HG03521 (cell line): ENCODE data around the gene NEK4.

Experiments used
- ATAC-seq: cut with Tn5 transposase; IDR thresholded peaks from one replicate; pipeline ENCODE4 v1.9.1; 2021; ENCODE audit warnings: mild to moderate bottlenecking, moderate library complexity; ENCODE audit not compliant: unreplicated experiment

Gene NEK4

DNA sequence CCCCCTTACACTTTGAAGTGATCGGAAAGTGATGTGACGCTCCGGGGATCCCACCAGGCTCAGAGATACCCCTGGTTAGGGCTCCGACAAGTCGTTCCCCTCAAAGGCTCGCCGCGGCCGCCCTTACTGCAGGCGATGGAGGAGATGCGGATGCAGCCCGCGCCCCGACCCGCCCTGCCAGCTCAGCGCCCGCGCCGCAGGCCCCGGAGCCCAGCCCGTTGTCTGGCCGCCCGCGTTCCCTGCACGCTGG lies 65.4 kb downstream of the NEK4 start:
- no peak for ATAC-seq

GRCh38 chr3:52704611-52705437 lies 65.9 kb downstream of the NEK4 start:
- no peak for ATAC-seq

- no peak for ATAC-seq
Measured at GRCh38 chr3:52703341-52703740, 67.4 kb downstream of the NEK4 start.

GRCh38 chr3:52697632-52697965 lies 73.1 kb downstream of the NEK4 start:
- ATAC-seq, result no peak

DNA sequence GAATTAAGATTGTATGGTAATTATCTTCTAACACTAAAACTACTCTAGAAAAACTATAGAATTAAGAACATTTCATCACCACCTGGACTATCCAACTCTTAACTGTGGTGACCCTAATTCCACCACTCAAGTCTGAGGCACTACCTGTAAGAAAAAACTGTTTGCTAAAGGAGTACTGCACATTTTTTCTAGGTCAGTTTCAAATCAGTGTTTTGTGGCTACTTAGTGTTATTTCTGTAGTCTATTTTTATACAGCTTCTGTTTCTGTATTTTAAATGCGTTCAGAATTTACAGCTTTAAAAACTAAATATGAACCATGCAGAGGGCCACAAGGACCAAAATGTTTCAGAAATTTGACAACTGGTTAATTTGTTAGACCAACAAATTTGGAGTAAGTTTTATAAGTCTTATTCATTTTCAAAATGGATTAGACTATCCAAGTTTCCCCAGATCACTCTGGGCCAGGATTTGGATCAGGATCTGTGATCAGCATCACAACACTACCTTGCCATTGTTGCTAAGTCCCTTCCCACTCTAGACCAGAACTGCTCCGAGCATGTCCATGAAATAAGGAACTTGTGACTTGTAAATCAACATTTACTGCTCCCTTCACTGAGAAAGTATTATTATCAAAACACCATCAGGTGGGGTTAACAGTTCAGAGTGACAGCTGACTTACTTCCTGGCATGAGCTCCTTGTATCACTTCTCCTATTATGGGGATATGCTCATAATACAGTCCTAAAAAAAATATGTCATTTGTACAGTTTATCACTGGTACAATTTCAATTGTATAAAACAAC lies 73.7 kb downstream of the NEK4 start:
- ATAC-seq, result no peak

- ATAC-seq, result no peak
Measured at GRCh38 chr3:52695798-52696671, 74.7 kb downstream of the NEK4 start.

DNA sequence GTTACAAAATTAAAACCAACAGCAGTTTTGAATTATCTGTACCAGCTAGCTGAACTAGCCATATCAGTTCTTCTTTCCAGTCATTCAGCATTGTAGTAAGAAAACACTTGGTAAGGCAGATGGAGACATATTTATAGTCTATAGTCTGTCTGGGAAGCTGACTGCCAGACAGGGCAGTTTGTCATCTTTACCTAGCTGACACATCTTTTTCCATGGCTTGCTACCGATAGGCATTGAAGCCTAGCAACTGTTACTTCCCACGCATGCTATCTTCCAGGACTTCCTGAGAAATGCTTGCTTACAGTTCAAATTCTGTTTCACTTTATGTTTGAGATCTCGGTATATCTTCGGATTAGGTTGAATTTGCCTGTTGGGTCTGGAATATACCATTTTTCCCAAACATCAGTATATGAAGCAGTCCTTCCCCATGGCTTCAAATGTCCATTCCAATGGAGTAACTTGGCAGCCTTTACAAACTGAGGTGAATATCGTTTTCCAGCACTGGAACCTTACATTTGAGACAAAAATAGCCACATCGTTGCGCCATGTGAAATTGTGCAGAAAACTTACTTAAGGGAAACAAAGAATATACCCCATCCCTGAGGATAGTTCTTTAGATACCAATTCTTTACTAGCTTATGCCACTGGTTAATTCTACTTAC lies 76.1 kb downstream of the NEK4 start:
- no peak for ATAC-seq

- no peak for ATAC-seq
Measured at GRCh38 chr3:52693071-52693470, 77.7 kb downstream of the NEK4 start.

- no peak for ATAC-seq
Measured at GRCh38 chr3:52690560-52690959, 80.2 kb downstream of the NEK4 start.

DNA sequence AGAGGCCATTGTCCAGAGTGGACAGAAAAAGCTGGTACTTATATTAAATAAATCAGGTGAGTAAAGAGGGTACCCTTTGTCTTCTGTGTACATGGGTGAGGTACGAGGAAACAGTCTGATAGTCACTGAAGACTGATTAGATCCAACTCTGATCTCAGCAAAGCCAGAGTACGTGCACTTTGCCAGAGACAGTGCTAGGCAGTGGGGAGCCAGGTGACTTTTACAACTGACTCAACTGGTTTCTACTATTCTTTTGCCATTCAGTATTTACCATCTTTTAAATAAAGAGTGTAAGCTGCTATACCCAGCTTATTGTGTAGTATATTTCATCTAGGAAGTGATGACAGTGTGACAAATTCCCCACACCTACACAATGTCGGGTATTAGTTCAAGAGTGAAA lies 81.6 kb downstream of the NEK4 start:
- no peak for ATAC-seq

DNA sequence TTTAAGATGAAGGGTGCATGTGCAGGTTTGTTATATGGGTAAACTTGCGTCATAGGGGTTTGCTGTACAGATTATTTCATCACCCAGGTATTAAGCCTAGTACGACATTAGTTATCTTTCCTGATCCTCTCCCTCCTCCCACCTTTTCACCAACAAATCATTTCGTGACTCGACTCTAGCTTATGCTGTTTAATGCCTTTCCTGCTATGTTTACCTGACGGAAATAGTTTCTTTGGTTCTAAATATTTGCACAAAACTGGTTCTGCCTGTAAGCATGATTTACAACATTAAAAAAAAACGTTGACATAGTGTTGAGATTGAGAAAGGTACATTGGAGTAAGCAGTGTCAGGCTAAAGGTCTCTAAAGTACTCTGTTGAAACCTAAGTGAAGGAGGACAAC lies 82.5 kb downstream of the NEK4 start:
- ATAC-seq, result no peak

- ATAC-seq, result peak; percentile 67
Measured at GRCh38 chr3:52685709-52686691, 84.7 kb downstream of the NEK4 start, which contains the start of the genes GNL3 and PBRM1. GNL3 (plus strand) TSS chr3:52686032; CDS start chr3:52686093, 61 bp downstream. PBRM1 (minus strand) TSS chr3:52685913.

- peak; percentile 84 for ATAC-seq
Measured at GRCh38 chr3:52685285-52685708, 85.4 kb downstream of the NEK4 start.

DNA sequence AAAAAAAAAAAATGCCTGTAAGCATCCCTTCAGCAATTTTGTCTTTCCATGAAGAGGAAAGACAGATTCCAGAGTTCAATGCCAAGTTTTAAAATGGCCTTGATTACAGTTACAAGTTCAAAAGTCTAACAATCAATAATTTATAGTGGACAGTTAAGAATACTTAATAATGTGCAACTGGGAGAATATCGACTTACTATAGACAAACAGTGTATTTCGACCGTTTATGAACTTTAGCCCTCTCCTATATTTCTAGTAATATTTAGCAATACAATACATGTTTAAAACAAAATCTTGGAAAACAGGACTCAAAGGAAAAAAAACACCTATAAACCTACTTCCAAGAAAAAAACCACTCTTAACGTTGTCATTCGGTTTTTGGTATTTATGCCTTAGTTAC lies 86.6 kb downstream of the NEK4 start:
- no peak for ATAC-seq

GRCh38 chr3:52683611-52684010 lies 87.1 kb downstream of the NEK4 start:
- ATAC-seq, result no peak

- ATAC-seq, result no peak
Measured at GRCh38 chr3:52682016-52682415, 88.7 kb downstream of the NEK4 start.

DNA sequence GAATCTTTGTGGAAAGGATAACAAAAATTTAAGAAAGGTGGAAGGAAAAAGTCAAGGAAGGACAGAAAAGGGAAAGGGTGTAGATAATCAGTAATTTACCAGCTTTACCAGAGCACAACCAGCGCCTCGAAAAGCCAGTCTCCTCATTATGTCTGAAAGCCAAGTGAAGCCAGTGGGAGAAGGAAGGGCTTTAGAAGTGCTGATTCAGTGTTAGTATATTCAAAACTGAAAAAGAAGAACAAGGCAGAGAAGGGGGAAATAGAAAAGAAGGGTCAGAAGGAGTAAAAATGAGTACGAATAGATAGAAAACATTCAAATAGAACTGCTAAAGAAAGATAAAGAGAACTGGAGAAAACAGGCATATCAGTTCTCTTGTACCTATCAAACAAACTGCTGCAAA lies 89.1 kb downstream of the NEK4 start:
- no peak for ATAC-seq

DNA sequence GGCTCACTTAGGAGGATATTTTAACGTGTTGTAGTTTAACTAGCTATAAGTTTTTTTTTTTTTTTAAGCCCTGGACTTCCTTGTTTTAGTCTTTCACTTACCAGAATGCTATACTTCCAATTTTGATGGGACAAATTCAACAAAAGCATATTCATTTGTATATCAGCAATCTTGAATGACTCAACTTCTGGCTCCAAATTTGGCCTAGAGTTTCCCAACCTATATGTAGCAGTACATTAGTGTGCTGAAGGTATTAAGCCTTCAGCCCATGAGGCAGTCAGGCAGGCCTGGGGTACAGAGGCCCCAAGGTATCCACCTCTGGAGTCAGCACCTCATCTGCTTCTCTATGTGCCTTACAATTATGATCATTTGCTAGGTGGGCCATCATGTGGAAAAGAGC lies 90.9 kb downstream of the NEK4 start:
- ATAC-seq, result no peak

GRCh38 chr3:52679199-52679538 lies 91.6 kb downstream of the NEK4 start:
- ATAC-seq, result no peak
